H9 (cell line): ENCODE measurements around the gene CTPS2. TPM values are rescaled to one million over a fixed set of nuclear protein-coding genes. Genes with fewer than 3 reads are reported as not detected.

Experiments
- DNase-seq: peaks from one replicate; pipeline ENCODE4 v3.0.0-alpha.2; 2017
- H2AFZ ChIP-seq: one replicate; pipeline ENCODE4 v1.6.1; 2013; ENCODE audit warnings: mild to moderate bottlenecking, low read length, control low read depth, moderate library complexity
- H2AK5ac ChIP-seq: 2 replicates; pipeline ENCODE4 v1.6.1; 2013; ENCODE audit warnings: low read length, control low read depth, mixed read lengths; ENCODE audit not compliant: insufficient read length
- H2BK120ac ChIP-seq: one replicate; pipeline ENCODE4 v1.6.1; 2013; ENCODE audit warnings: low read depth, mild to moderate bottlenecking, low read length, control low read depth, inconsistent platforms; ENCODE audit not compliant: poor library complexity, severe bottlenecking
- H2BK12ac ChIP-seq: 2 replicates; pipeline ENCODE4 v1.6.1; 2013; ENCODE audit warnings: low read length, control low read depth, mixed read lengths, low read depth; ENCODE audit not compliant: insufficient read length
- H2BK15ac ChIP-seq: 2 replicates; pipeline ENCODE4 v1.6.1; 2013; ENCODE audit warnings: low read depth, low read length, control low read depth
- H2BK20ac ChIP-seq: one replicate; pipeline ENCODE4 v1.6.1; 2013; ENCODE audit warnings: low read depth, mild to moderate bottlenecking, low read length, control low read depth, inconsistent platforms; ENCODE audit not compliant: poor library complexity, severe bottlenecking
- H2BK5ac ChIP-seq: 2 replicates; pipeline ENCODE4 v1.6.1; 2013; ENCODE audit warnings: low read length, control low read depth, mixed read lengths; ENCODE audit not compliant: insufficient read length
- H3K14ac ChIP-seq: 2 replicates; pipeline ENCODE4 v1.6.1; 2013; ENCODE audit warnings: low read length, control low read depth; ENCODE audit not compliant: insufficient read depth
- H3K18ac ChIP-seq: 2 replicates; pipeline ENCODE4 v1.6.1; 2013; ENCODE audit warnings: low read depth, mild to moderate bottlenecking, mixed read lengths, low read length, control low read depth; ENCODE audit not compliant: insufficient read length
- H3K23ac ChIP-seq: 2 replicates; pipeline ENCODE4 v1.6.1; 2013; ENCODE audit warnings: low read length, control low read depth, mixed read lengths, low read depth; ENCODE audit not compliant: insufficient read length
- H3K23me2 ChIP-seq: 2 replicates; pipeline ENCODE4 v1.6.1; 2013; ENCODE audit warnings: low read depth, mild to moderate bottlenecking, mixed read lengths, low read length, control low read depth; ENCODE audit not compliant: insufficient read length, poor library complexity, severe bottlenecking
- H3K27ac ChIP-seq: 2 replicates; pipeline ENCODE4 v1.5.1; 2013; ENCODE audit warnings: low read length, control low read depth, mixed read lengths, low read depth; ENCODE audit not compliant: insufficient read length
- H3K27me3 ChIP-seq: 2 replicates; pipeline ENCODE4 v1.6.1; 2013; ENCODE audit warnings: low read length, control low read depth, inconsistent platforms; ENCODE audit not compliant: insufficient read depth
- H3K4ac ChIP-seq: 2 replicates; pipeline ENCODE4 v1.6.1; 2013; ENCODE audit warnings: low read depth, mild to moderate bottlenecking, control low read depth, inconsistent platforms, low read length, moderate library complexity
- H3K4me1 ChIP-seq: 2 replicates; pipeline ENCODE4 v1.6.1; 2013; ENCODE audit warnings: low read length, control low read depth, inconsistent platforms; ENCODE audit not compliant: insufficient read depth
- H3K4me2 ChIP-seq: 2 replicates; pipeline ENCODE4 v1.6.1; 2013; ENCODE audit warnings: low read length, control low read depth, mixed read lengths; ENCODE audit not compliant: insufficient read length, insufficient read depth
- H3K56ac ChIP-seq: 2 replicates; pipeline ENCODE4 v1.6.1; 2013; ENCODE audit warnings: low read depth, mild to moderate bottlenecking, mixed read lengths, low read length, control low read depth; ENCODE audit not compliant: insufficient read length
- H3K79me1 ChIP-seq: 2 replicates; pipeline ENCODE4 v1.6.1; 2013; ENCODE audit warnings: low read depth, mild to moderate bottlenecking, moderate library complexity, low read length, control low read depth, inconsistent platforms; ENCODE audit not compliant: insufficient read depth, poor library complexity, severe bottlenecking
- H3K79me2 ChIP-seq: 2 replicates; pipeline ENCODE4 v1.6.1; 2013; ENCODE audit warnings: low read length, control low read depth, inconsistent platforms; ENCODE audit not compliant: insufficient read depth
- H3K9ac ChIP-seq: 2 replicates; pipeline ENCODE4 v1.6.1; 2013; ENCODE audit warnings: low read length, control low read depth, mixed read lengths; ENCODE audit not compliant: insufficient read length; ENCODE audit errors: extremely low read depth
- H3K9me3 ChIP-seq: one replicate; pipeline ENCODE4 v1.6.1; 2013; ENCODE audit warnings: low read depth, low read length, inconsistent platforms; ENCODE audit not compliant: control insufficient read depth
- H3T11ph ChIP-seq: one replicate; pipeline ENCODE4 v1.6.1; 2013; ENCODE audit warnings: mild to moderate bottlenecking, low read length, control low read depth, inconsistent platforms
- H4K20me1 ChIP-seq: one replicate; pipeline ENCODE4 v1.6.1; 2013; ENCODE audit not compliant: control insufficient read depth, insufficient read length, insufficient read depth
- H4K5ac ChIP-seq: 2 replicates; pipeline ENCODE4 v1.6.1; 2013; ENCODE audit warnings: low read depth, mild to moderate bottlenecking, mixed read lengths, low read length, control low read depth; ENCODE audit not compliant: insufficient read length
- H4K8ac ChIP-seq: replicated peaks from 2 replicates; pipeline ENCODE4 v1.6.1; 2013; ENCODE audit warnings: low read length, control low read depth, mixed read lengths, low read depth; ENCODE audit not compliant: insufficient read length
- H4K91ac ChIP-seq: 2 replicates; pipeline ENCODE4 v1.6.1; 2013; ENCODE audit warnings: low read depth, mild to moderate bottlenecking, moderate library complexity, mixed read lengths, low read length, control low read depth; ENCODE audit not compliant: insufficient read length
- H3K27ac Mint-ChIP-seq, 3 experiments: 2 replicates in 2 of 3; 3 replicates in 1 of 3; pipeline ENCODE4 v1.8.0; 2020 to 2021; ENCODE audit warnings: mixed read lengths in 3 of 3, mild to moderate bottlenecking in 1 of 3, moderate library complexity in 1 of 3
- H3K27me3 Mint-ChIP-seq: 2 replicates; pipeline ENCODE4 v1.8.0; 2021; ENCODE audit warnings: low read depth, mild to moderate bottlenecking, moderate library complexity, mixed read lengths
- H3K36me3 Mint-ChIP-seq, 3 experiments: 2 replicates in 2 of 3; 3 replicates in 1 of 3; pipeline ENCODE4 v1.8.0; 2020 to 2021; ENCODE audit warnings: low read depth in 3 of 3, mixed read lengths in 3 of 3; ENCODE audit not compliant: insufficient read depth in 1 of 3
- H3K4me1 Mint-ChIP-seq, 2 experiments: 2 replicates each; pipeline ENCODE4 v1.8.0; 2020; ENCODE audit warnings: mixed read lengths in 2 of 2
- H3K4me3 Mint-ChIP-seq, 2 experiments: 2 replicates in 1 of 2; 3 replicates in 1 of 2; pipeline ENCODE4 v1.8.0; 2020 to 2021; ENCODE audit warnings: mild to moderate bottlenecking in 2 of 2, mixed read lengths in 2 of 2, moderate library complexity in 1 of 2
- H3K9me3 Mint-ChIP-seq, 2 experiments: 2 replicates in 1 of 2; 3 replicates in 1 of 2; pipeline ENCODE4 v1.8.0; 2020; ENCODE audit warnings: mild to moderate bottlenecking in 2 of 2, mixed read lengths in 2 of 2, moderate library complexity in 1 of 2
- CTCF ChIP-seq: fragments of 200-600 bp; sonication (generic); conservative IDR thresholded peaks from 3 replicates; pipeline ENCODE4 v1.8.0; 2021; ENCODE audit warnings: antibody characterized with exemption, mild to moderate bottlenecking
- WGBS: extraction: QIAGEN DNeasy Blood & Tissue Kit; methylation state at CpG from one replicate; pipeline ENCODE4 v1.1.7; 2013; ENCODE audit warnings: missing lambda C conversion rate, low lambda C conversion rate, mixed read lengths; ENCODE audit not compliant: insufficient read length; ENCODE audit errors: extremely low coverage; 5-methylcytosine and 5-hydroxymethylcytosine counted together
- total RNA-seq: library from RNA; stranded (reverse); gene quantifications from 2 replicates; pipeline ENCODE4 v1.2.1, GENCODE V29; 2021

Gene CTPS2
- total RNA-seq, 1 experiment from 2014 or later = 69.7 TPM

- Histone ChIP-seq H3T11ph (no peak overlapping the region), H2BK5ac (no peak overlapping the region), H2AFZ (no peak overlapping the region), H4K8ac (no peak overlapping the region), H3K4ac (no peak overlapping the region), H3K27ac (no peak overlapping the region), H2AK5ac (no peak overlapping the region), H3K18ac (no peak overlapping the region), H2BK20ac (no peak overlapping the region), H2BK120ac (no peak overlapping the region), H3K79me2 (no peaks in the 10 kb centered on the region), H3K27me3 (no peaks in the 10 kb centered on the region), H2BK12ac (no peak overlapping the region), H3K9ac (no peak overlapping the region), H3K14ac (no peak overlapping the region), H3K4me1 (no peaks in the 10 kb centered on the region), H4K5ac (no peak overlapping the region), H3K23me2 (no peaks in the 10 kb centered on the region), H3K23ac (no peak overlapping the region), H3K79me1 (no peaks in the 10 kb centered on the region), H2BK15ac (no peak overlapping the region), H3K4me2 (no peak overlapping the region), H4K20me1 (no peaks in the 10 kb centered on the region), H3K9me3 (no peaks in the 10 kb centered on the region), H4K91ac (no peak overlapping the region), H3K56ac (no peak overlapping the region)
- peaks cover 40 to 83% (median 82%) of the 10 kb centered on the region in 3 experiments; a peak in 6 of 7 replicates for H3K36me3 Mint-ChIP-seq
- no peak for TF ChIP-seq CTCF
- peaks cover 6 to 21% of the 10 kb centered on the region in 2 experiments for H3K4me1 Mint-ChIP-seq
- DNase-seq = no peak
- H3K27ac Mint-ChIP-seq = peak overlapping the region in 1 of 3 experiments; percentile 69; a peak in 3 of 7 replicates
- no CpG with 5 or more reads among the region's 4 CpGs for WGBS
- H3K27me3 Mint-ChIP-seq = no peaks in the 10 kb centered on the region
- H3K4me3 Mint-ChIP-seq = no peak overlapping the region
- H3K9me3 Mint-ChIP-seq = no peaks in the 10 kb centered on the region
These were observed 44.3 kb upstream of the CTPS2 start for GRCh38 chrX:16756724-16757123.
